ENCODE results near the gene ADAMTS2.

ADAMTS2 gene

DNA sequence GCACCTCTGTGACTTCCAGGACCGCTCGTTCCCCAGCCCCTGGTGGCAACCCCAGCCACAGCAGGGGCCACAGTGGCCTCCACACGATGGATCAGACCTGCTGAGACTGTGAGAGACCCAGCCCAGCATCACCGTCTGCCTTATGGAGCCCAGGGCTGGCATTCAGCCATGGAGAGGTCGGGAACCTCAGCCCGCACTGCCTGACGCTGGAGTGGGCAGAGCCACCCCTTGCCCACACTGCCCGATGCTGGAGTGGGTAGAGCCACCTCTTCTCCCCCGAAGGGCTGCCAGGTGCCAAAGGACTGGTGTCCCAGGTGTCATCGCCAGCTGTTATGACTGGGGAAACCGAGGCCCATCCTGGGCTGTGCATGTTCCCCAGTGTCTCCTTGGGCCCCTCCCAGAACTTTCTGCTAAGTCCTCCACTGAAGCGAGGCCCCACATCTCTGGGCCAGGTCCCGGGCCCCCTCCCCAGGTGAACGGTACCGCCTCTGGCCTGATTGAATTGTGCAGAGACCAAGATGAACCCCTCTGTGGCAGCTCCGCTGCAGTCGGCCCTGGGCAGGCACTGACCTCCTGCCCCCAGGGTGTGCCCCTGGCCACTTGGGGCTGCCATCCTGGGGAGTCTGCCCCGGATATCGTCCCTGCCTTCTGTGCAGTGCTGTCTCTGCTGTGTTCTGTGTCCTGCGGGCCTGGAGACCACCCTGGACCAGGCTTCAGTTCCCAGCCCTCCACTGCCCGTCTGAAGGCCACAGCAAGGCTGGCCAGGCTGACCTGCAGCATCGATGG lies 137.1 kb downstream of the ADAMTS2 start:
- DNase-seq, result no peak

DNA sequence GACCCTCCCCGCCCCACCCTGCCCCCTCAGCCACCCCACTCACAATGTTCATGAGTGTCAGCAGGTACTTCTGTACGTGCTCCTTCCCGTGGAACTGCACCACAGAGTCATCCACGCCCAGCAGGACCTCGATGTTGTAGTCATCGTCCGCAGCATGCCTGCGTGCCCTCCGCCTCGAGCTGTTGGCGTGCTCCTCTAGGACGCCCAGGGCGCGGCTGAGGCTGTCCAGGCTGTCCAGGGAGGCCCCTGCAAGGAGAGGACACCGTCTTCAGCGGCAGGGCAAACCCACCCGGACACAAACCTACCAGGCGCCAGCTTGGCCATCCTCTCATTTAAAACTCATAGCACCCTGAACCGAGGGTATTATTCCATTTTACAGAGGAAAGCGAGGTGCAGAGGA lies 137.8 kb downstream of the ADAMTS2 start:
- DNase-seq, result no peak

DNA sequence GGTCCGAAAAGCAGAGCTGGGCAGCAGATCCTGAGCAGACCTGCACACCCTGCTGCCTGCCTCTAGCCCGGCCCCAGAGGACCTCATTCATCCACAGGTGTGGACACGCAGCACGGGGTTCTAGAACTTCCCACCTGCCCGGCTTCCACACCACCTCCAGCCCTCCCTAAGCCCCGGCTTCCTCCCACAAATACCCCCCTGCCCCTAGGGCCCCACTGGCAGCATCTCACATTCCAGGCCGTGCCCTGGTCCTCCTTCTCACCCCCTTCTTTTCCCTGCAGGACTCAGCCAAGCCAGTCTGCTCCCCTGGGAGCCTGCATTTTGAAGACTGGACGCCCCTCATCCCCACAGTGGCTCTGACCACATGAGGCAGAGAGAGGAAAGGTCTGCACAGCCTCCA lies 138.9 kb downstream of the ADAMTS2 start:
- no peak for DNase-seq

DNA sequence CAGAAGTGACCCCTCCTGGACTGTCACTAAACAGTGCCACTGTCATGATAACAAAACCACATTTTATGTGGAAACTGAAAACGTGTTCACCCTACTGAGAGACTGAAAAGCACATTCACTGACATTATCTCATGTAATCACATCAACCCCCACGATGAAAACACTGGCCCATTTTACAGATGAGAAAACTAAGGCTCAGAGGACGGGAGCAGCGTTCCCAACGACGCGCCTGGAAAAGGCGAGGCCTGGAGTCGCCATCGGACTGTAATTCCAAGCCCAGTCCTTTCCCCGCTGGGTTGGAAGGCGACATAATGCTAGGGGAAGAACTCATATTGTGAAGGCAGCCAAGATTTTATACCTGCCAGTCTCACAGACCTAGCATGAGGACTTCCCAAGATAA lies 140.0 kb downstream of the ADAMTS2 start:
- DNase-seq, result no peak

DNA sequence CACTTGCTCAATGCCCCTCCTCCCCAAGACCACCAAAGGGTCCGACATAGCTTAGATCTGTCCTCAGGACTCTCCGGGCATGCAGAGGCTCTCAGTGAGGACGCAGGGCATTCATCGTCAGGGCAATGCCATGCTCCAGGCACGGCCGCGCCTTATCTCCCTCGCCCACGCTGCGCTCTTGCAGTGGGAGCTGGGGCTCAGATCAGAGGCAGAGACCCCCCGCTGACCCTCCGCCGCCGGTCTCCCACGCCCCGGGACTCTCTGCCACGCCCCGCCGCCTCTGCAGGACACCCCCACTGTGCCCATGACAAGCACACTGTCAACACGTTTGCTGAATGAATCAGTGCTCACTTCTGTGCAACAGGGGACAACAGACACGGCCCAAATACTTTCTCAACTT lies 140.7 kb downstream of the ADAMTS2 start:
- no peak for DNase-seq

DNA sequence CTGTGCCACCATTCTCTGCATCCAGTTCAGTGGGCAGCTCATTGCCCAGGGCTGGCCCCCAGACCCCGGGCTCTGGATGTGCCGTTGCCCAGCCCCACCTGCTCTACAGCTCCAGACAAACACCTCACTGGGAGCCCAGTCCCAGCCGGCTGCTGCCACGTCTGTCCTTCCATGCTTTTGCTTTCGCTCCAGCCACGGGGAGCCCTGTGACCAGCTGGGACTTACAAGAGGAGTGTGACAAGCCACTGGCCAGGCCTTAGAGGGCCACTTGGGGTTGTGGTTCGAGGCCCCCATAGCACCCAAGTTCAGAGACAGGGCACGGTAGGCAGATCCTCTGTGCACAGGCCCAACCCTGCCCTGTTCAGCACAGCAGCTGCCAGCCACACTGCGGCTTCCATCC lies 142.0 kb downstream of the ADAMTS2 start:
- DNase-seq, result no peak

DNA sequence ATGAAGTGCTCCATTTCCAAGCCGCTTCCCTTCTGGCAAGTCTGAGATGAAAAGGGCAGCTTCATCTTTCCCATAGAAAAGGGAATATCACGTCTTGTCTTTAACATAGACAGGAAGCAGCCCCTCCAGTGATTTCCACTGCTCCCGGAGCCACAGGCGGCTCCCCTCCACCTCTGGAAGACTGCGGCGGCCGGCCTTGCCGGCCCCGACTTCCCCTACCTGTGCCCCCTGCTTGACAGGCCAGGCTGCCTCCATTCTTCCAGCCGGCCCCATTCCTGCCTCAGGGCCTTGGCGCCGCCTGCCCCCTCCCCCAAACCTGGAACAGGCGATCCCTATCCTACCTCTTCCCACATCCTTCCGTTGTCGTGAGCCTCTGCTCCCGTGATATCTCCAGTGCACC lies 143.3 kb downstream of the ADAMTS2 start:
- no peak for DNase-seq

DNA sequence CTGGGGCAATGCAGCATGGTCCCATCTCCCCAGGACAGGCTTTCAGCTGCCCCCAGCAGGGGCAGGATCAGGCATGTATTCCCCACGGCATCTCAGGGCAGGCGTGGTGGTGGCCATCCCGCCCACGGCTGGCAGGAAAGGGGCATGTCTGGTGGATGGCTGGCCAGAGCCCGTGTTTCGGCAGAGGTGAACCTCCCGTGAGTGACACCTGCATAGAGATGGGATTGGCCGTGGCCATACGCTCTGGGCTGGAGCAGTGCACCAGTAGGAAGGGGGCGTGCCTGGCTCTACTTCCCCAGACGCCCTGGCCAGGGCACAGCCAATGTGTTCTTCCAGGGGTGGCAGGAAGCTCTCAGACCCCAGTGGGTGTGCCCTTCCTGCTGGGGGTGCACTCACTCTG lies 146.0 kb downstream of the ADAMTS2 start:
- DNase-seq, result no peak

DNA sequence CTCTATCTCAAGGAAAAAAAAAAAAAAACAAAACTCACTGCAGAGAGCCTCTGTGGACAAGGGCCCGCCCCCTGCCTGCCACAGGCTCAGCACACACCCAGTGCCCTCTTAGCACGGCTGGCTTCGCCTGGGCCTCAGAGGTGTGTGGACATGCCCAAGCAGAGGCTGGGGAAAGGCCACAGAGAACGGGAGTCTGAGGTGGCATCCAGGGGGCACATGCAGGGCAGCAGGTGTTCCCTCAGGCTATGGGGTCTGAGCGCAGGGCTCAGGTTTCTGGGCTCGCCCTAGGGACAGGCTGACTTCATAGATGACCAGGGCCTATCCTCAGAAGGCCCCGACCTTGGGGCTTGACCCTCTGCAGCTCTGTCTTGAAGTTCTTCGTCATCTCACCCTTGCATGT lies 146.4 kb downstream of the ADAMTS2 start:
- no peak for DNase-seq

DNA sequence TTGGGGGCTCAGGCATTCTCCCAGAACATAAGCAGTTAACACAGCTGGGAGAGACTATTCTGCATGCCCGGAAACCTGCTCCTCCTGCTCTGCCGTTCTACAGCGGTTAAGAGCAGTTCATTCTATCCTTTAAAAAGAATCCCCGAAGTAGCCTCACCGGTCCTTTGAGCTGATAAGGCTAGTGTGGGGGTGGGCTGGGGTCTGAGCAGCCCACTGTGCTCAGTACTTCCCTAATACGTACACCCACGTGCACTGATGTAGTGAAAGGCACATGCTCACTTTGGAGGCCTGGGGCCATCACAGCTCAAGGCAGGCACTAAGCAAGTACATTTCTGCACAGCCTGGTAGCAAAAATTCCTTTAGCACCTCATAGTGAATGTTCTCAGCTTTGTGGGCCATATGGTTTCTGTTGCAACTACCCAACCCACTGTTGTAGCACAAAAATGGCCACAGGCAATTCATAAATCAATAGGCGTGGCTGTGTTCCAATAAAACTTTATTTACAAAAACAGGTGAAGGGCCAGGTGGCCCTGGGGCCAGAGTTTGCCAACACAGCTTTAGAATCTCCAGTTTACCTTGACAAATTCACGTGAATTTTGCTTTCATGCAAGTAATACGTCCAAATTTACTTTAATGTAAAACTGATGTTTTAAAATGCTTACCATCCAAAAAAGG lies 148.7 kb downstream of the ADAMTS2 start:
- no peak for DNase-seq

DNA sequence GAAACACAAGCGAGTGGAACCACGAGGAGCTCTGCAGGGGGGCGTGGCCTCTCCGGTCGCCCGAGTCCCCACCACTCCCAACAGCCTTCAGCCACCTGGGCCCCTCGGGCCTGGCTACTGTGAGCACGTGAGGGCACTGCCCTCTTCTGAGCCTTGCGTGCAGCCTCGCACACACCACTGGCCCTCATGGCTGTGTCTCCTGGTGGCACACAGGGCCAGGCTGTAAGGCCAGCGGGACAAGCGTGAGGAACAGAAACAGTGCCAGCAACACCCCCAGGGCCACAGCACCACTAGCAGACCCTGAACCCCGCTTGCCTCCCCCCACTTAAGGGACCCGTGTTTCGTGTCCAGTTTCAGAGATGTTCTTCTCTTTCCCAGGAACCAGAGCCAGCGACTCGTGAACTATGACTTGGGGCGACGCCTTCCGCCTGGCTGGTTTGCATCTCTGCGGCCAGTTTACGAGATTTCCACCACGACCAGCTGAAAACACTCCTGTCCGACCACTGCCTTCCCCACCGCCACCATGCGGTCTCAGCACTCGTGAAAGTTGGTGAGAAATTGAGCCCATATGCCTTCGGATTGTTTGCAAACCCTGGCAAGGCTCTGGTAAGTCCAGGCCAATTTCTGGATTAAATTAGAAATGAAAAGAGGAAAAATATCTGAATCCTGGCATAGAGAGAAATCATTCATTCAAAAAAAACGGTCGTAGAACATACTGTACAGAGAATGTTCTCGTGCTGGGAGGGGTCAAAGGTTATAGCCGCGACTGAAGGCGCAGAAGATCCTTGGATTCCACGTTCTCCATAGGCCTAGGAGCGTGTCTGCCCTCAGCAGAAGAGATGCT lies 149.5 kb downstream of the ADAMTS2 start:
- DNase-seq, result no peak

DNA sequence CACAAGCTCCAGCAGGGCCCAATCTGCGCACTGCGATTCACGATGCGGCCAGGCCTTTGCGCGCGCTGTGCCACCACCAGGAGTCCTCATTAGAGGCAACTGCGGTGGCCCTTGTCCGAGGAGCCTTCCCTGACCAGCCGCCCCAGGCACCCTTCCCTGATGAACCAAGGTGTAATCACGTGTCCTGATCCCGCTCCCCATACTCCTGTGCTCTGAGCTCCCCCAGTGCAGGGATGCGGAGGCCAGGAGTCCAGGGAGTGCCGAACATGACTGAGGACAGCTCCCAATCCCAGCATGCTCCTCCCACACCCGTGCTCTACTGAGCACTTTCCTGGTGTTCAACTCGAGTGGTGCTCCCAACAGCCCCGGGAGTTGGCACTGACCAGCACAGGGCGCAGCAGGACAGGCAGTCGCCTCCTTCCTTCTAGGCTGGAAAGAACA lies 150.3 kb downstream of the ADAMTS2 start:
- no peak for DNase-seq

DNA sequence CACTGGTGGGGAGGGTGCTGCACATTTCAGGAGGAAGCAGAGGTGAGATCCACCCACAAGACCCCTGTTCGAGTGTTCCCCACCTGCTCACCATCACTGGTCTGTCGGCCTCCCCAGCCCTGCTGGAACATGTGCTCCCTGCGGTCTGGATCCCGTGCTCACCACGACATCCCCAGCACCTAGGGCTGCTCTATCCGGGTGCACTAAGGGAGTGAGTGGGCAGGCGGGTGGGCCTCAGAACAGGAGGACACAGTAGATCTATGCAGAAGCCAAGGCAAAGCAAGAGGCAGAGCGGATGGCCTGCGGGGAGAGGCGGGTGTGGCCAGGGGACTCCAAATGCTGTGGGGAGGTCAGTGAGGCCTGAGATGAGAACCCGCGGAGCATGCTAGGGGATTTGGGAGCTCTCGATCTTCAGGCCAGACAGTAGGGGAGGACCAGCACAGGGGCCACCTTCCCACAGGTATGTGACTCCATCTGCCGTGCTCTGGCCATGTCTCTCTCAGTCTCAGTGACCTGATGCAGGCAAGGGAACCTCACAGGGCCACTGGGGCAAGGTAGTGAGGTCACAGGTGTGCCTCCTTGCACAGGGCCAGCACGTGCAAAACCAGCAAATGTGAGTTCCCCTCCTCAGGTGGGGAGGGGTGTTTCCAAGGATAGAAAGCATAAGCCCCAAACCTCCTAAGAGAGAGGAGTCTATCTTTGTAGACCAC lies 150.9 kb downstream of the ADAMTS2 start:
- no peak for DNase-seq

DNA sequence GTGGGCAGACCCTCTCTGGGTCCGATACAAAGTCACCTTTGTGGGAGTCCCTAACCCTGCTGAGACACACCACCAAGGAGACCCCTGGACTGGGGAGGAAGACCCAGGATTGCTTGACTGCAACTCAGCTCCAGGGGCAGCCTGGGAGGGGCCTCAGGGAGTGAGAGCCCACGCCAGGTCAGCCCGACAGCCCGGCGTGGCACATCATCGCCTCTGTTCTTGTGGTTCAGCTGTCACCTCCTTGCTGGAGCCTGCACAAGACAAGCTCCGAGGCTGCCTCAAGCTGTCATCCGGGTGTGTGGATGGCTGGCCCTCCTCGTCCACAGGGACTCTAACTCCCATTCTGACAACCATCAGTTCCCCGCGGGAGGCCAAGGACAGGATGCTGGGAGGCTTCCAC lies 151.5 kb downstream of the ADAMTS2 start:
- DNase-seq, result no peak

DNA sequence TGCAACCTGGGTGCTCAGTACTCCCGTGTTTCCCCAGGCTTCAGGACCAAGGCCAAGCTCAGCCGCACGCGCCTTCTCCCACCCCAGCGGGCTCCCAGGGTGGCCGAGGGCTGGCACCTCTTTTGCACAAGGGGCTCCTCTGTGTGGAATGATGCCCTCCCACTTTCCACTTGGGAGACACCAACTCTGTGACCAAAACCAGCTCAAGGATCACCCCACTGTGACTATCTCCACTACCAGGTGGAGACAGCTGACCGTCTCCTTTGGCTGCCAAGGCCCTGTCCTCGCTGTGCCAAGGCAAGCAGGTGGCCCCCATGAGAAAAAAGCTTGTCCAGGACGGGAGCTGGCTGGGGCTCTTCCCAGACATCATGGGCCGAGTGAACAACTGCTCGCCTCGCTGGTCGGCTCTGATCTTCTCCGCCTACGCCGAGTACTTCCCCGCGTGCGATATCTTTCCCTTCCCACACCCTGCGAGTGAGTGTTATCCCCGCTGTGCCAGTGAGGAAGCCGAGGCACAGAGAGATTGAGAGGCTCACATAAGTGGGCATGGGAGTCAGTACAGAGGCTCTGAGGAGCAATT lies 152.3 kb downstream of the ADAMTS2 start:
- no peak for DNase-seq

DNA sequence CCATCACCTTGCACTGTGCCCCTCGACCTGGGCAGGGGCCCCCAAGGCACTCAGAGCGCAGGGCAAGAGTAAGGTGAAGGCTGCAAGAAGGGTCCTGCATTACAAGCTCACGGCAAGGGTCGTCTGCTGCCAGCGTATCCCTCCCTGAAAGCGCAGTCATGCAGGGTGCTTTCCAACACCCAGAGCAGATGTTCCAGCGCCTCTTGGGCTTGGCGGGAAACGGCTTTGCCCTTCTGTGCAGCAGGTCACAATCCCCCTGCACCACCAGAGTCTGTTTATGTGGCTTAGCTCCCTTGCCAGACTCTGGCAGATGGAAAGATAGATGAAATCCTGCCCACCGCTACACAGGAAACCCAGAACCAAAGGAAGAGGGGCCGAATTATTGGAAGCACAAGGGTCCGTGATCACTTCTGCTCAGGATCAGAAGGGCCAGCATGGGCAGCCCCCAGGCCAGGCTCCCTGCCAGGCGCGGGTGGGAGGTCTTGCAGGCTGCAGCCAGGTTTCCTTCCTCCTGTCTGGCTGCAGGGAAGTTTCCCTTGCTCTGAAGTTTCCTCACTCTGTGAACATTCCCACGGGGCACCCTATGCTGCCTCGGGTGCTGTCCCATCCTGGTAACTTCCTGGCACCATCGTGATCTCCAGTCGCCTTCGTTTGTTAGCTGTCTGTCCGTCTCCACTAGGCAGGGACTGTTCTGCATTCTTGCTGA lies 152.9 kb downstream of the ADAMTS2 start:
- DNase-seq, result no peak

DNA sequence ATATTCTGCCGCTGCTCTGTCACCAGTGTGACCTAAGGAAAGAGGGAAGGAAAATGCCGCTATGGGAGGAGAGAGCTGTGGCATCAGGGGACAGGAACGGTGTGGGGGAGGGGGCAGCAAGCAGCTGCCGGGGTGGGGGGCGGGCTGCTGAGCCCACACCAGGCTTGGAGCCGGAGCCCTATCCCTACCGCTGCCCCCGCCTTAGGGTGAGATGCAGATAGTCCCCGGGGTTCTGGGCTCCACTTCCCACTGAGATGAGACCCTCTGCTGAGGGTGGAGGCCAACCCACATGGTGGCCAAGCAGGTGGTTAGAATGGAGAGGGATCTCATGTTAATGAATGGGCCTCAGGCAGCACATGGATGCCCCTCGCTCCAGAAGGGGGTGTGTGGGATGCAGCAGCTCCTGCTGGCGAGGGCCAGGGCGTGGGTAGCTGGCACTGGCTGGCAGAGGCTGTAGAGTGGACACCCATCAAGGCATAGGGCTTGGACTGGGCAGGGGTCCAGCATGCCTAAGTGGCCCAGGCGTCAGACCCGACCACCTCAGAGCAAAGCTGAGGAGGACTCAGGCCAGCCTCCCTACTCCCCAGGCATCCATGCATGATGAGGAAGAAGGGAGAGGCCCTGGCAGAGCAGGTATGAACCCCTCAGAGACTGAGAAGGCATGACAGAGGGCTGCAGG lies 153.6 kb downstream of the ADAMTS2 start:
- no peak for DNase-seq

DNA sequence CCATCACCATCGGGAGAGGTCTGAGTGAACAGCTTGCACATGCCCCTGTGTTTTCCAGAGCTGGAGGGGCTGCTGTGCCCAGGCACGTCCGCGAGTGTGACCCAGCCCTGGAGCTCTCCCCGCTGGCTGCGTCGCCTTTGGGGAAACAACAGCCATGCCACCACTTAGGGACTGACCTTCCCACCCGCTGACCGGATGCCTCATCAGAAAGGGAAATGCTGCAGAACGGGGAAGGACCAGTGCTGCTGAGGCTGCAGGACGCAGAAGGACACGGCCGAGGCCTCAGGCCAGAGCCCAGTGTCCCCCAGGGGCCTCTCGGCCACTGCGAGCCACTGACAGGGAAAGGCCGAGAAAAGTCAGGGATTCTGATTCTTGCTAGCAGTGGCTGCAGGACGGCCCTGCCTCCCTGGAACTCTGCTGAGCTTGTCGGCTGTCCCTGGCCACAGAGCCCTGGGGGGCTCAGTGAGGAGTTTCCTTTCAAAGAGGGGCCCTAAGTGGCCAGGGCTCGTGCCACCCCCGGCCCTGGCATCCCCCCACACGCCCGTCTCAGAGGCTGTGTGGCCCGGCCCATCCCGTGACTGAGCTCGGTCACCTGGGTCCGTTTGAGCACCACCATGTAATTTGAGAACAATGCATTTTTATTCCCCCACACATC lies 154.3 kb downstream of the ADAMTS2 start:
- no peak for DNase-seq

DNA sequence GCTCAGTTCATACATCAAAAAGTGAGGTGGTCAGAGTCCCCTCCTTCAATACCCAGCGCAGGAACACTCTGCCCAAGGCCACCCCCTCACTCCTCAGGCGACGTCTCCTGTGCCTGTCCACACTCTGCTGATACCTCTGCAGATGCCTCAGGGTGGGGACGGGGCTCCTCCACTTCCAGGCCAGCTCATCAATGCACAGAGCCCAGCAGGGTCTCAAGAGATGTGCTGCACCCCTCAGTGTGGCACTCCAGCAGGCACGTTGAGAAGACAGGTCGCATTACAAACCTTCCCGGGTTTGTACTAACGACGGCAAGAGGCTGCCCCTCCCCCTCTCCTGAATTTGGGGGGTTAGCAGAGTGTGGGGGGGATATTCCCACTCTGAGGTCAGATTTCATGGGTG lies 156.6 kb downstream of the ADAMTS2 start:
- no peak for DNase-seq

DNA sequence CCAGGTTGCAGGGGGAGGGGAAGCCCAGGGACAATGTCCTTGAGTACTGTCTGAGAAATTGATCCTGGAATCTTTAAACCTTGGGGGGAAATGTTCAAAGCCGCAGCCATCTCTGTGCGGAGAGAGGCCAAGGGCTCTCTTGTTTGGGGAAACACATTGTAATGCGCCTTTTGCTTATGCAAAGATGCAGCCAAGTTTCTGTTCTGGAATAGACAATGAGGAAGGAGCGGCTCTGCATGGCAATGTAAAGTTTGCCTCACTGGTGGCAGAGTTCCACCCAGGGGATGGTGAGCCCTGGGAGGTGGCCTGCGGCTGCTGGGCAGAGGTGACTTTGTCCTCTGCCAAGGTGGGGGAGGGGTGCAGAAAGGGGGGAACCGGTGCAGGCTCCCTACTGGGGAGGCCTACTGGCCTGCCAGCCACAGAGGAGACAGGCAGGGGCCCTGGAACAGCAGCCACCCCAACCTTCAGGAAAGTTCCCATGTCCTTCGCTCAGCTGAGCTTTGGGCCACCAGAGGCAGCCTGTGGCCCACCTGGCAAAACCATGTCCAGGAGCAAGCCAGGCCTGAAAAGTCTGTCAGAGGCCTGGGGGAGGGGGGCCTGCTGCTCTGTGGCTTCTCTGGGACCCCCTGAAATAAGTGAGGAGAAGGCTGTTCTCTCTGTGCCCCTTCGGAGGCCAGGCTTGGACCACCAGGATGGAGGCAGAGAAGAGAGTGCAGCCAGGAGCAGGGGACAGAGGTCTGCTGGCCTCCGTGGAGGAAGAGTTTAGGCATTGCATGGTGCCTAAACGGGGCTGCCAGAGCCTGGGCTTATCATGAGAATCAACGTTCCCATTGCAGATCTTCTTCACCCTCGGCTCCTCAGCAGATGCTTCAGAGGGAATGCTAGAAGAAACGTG lies 157.3 kb downstream of the ADAMTS2 start:
- DNase-seq, result no peak

All from activated CD4-positive, CD25-positive, alpha-beta regulatory T cell treated with anti-CD3 and anti-CD28 coated beads, Interleukin-2, amount 50 U/mL, for 72 hours (primary cell).